HepG2 (cell line): ENCODE results near the gene PFAS. TPM values are rescaled to one million over a fixed set of nuclear protein-coding genes. Genes with fewer than 3 reads are reported as not detected.

Experiments used
- FLYWCH1 ChIP-seq: sonication (generic); formaldehyde crosslinking; IDR thresholded peaks from 2 replicates; pipeline ENCODE4 v1.8.1; 2023; ENCODE audit warnings: mild to moderate bottlenecking, missing genetic modification reagents
- KLF16 ChIP-seq, 2 experiments: sonication (generic) in 1 of 2; formaldehyde crosslinking in 1 of 2; IDR thresholded peaks; 2 replicates each; pipeline versions ENCODE4 v1.6.1 to v1.8.0; 2016 to 2023; ENCODE audit warnings: missing genetic modification reagents in 2 of 2, missing compliant biosample characterization in 1 of 2
- NFIC ChIP-seq: IDR thresholded peaks from 2 replicates; pipeline ENCODE4 v1.6.1; 2012; ENCODE audit warnings: mild to moderate bottlenecking, low read length, inconsistent platforms
- SNAI1 ChIP-seq: sonication (generic); formaldehyde crosslinking; IDR thresholded peaks from 2 replicates; pipeline ENCODE4 v1.5.0; 2020; ENCODE audit warnings: mild to moderate bottlenecking, missing genetic modification reagents, borderline replicate concordance
- TARDBP ChIP-seq: sonication (generic); formaldehyde crosslinking; IDR thresholded peaks from 2 replicates; pipeline ENCODE4 v1.8.0; 2022; ENCODE audit warnings: mild to moderate bottlenecking, missing genetic modification reagents
- TCF12 ChIP-seq, 2 experiments: fragments of 450-650 bp in 1 of 2; sonication (generic) in 1 of 2; formaldehyde crosslinking in 1 of 2; IDR thresholded peaks; 2 replicates each; pipeline versions ENCODE4 v1.6.1 to v1.8.0; 2017 to 2022; ENCODE audit warnings: antibody characterized with exemption in 1 of 2, mild to moderate bottlenecking in 1 of 2, missing genetic modification reagents in 1 of 2, moderate library complexity in 1 of 2
- ZFP36L2 ChIP-seq: sonication (generic); formaldehyde crosslinking; IDR thresholded peaks from 2 replicates; pipeline ENCODE4 v1.4.0; 2020; ENCODE audit warnings: missing genetic modification reagents
- ZNF598 ChIP-seq: sonication (generic); formaldehyde crosslinking; IDR thresholded peaks from 2 replicates; pipeline ENCODE4 v1.5.1; 2020; ENCODE audit warnings: mild to moderate bottlenecking, missing genetic modification reagents, borderline replicate concordance
- ZNF605 ChIP-seq: sonication (generic); formaldehyde crosslinking; IDR thresholded peaks from 2 replicates; pipeline ENCODE4 v1.8.0; 2022; ENCODE audit warnings: mild to moderate bottlenecking, missing genetic modification reagents
- ZNF761 ChIP-seq: sonication (generic); formaldehyde crosslinking; conservative IDR thresholded peaks from 2 replicates; pipeline ENCODE4 v1.4.0; 2020; ENCODE audit warnings: mild to moderate bottlenecking, missing genetic modification reagents
- polyA plus RNA-seq, 8 experiments: library from polyadenylated mRNA; depleted of rRNA in 3 of 8; stranded (reverse) in 7 of 8; unstranded in 1 of 8; fragments of >200 nt; fragmentation: Illumina TruSeq in 4 of 8; extraction: Trizol in 4 of 8; gene quantifications; 2 replicates each; pipeline versions ENCODE4 v1.2.1 to v1.2.3, GENCODE V29; 2011 to 2016; ENCODE audit warnings: low read depth in 4 of 8, missing spikeins in 1 of 8, mixed read lengths in 1 of 8; ENCODE audit not compliant: insufficient read depth in 1 of 8
- total RNA-seq, 5 experiments: library from RNA; depleted of rRNA; stranded (reverse); fragments of >200 nt; fragmentation: Illumina TruSeq; extraction: Trizol; gene quantifications; 2 replicates each; pipeline ENCODE4 v1.2.3, GENCODE V29; 2016; ENCODE audit warnings: low read depth in 1 of 5
- TF ChIP-seq, protein P1 (sequence below): sonication (generic); formaldehyde crosslinking; IDR thresholded peaks from one replicate; pipeline ENCODE4 v1.5.1; 2020; ENCODE audit warnings: mild to moderate bottlenecking, missing genetic modification reagents; ENCODE audit errors: not compliant biosample characterization
- TF ChIP-seq, protein P2 (sequence below): sonication (generic); formaldehyde crosslinking; IDR thresholded peaks from 2 replicates; pipeline ENCODE4 v1.4.0; 2020; ENCODE audit warnings: mild to moderate bottlenecking, missing genetic modification reagents

The PFAS gene
- total and polyA plus RNA-seq, 2 of the 13 experiments (the other 11 are each of a cell fraction or from before 2014, with no cell fraction given) = 49.4 to 58.2 TPM

DNA sequence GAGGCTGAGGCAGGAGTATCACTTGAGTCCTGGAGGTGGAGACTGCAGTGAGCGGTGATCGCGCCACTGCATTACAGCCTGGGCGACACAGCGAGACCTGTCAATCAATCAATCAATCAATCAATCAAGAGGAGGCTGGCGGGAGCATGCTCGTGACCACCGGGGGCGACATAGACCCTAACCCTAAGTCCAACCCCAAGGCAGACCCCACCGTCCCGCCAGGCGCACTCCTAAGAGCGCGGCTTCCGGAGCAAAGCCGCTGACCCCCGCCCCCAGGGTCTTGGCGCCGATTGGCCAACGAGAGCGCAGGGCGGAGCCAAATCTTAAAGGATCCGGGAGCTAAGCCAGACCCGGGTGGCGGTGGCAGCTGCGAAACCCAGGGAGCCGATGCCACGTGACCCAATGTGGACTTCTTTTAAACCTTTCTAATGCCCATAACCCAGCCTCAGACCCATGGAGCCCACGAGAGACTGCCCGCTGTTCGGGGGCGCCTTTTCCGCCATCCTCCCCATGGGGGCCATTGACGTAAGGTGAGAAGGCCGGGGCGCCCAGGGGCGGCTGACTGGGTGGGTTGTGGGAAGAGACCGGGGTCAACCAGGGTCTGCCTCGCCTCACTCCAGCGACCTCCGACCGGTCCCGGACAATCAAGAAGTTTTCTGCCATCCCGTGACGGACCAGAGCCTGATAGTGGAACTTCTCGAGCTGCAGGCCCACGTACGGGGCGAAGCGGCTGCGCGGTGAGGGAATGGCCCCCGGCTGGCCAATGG, 39.4 kb downstream of the PFAS start, which contains the start of gene RANGRF (continued):
- TF ChIP-seq, protein P1, sequence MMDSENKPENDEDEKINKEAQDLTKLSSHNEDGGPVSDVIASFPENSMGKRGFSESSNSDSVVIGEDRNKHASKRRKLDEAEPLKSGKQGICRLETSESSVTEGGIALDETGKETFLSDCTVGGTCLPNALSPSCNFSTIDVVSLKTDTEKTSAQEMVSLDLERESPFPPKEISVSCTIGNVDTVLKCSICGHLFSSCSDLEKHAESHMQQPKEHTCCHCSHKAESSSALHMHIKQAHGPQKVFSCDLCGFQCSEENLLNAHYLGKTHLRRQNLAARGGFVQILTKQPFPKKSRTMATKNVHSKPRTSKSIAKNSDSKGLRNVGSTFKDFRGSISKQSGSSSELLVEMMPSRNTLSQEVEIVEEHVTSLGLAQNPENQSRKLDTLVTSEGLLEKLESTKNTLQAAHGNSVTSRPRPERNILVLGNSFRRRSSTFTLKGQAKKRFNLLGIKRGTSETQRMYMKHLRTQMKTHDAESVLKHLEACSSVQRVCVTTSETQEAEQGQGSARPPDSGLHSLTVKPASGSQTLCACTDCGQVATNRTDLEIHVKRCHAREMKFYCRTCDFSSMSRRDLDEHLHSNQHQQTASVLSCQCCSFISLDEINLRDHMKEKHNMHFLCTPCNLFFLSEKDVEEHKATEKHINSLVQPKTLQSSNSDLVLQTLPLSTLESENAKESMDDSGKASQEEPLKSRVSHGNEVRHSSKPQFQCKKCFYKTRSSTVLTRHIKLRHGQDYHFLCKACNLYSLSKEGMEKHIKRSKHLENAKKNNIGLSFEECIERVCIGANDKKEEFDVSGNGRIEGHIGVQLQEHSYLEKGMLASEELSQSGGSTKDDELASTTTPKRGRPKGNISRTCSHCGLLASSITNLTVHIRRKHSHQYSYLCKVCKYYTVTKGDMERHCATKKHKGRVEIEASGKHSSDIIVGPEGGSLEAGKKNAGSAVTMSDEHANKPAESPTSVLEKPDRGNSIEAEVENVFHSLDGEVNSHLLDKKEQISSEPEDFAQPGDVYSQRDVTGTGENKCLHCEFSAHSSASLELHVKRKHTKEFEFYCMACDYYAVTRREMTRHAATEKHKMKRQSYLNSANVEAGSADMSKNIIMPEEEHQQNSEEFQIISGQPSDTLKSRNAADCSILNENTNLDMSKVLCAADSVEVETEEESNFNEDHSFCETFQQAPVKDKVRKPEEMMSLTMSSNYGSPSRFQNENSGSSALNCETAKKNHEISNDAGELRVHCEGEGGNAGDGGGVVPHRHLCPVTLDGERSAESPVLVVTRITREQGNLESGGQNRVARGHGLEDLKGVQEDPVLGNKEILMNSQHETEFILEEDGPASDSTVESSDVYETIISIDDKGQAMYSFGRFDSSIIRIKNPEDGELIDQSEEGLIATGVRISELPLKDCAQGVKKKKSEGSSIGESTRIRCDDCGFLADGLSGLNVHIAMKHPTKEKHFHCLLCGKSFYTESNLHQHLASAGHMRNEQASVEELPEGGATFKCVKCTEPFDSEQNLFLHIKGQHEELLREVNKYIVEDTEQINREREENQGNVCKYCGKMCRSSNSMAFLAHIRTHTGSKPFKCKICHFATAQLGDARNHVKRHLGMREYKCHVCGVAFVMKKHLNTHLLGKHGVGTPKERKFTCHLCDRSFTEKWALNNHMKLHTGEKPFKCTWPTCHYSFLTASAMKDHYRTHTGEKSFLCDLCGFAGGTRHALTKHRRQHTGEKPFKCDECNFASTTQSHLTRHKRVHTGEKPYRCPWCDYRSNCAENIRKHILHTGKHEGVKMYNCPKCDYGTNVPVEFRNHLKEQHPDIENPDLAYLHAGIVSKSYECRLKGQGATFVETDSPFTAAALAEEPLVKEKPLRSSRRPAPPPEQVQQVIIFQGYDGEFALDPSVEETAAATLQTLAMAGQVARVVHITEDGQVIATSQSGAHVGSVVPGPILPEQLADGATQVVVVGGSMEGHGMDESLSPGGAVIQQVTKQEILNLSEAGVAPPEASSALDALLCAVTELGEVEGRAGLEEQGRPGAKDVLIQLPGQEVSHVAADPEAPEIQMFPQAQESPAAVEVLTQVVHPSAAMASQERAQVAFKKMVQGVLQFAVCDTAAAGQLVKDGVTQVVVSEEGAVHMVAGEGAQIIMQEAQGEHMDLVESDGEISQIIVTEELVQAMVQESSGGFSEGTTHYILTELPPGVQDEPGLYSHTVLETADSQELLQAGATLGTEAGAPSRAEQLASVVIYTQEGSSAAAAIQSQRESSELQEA (CRISPR knock-in tag) = peak; percentile 67
- TF ChIP-seq TARDBP (CRISPR knock-in tag) (peak; percentile 64), ZFP36L2 (CRISPR knock-in tag) (no peak), FLYWCH1 (CRISPR knock-in tag) (no peak), ZNF605 (CRISPR knock-in tag) (0 out of 2 replicates have a peak, but pooled peaks have one; percentile 36), SNAI1 (CRISPR knock-in tag) (0 out of 2 replicates have a peak, but pooled peaks have one; percentile 40), ZNF761 (CRISPR knock-in tag) (peak; percentile 90; the same call in 1 of the 2 replicates), KLF16 (CRISPR knock-in tag; IDR thresholded peaks at IDR 0.05) (no peak), TCF12 (IDR thresholded peaks at IDR 0.05) (no peak), TCF12 (CRISPR knock-in tag; IDR thresholded peaks at IDR 0.05) (no peak), ZNF598 (CRISPR knock-in tag) (peak; percentile 85; the same call in 1 of the 2 replicates), NFIC (no peak)
- TF ChIP-seq, protein P2, sequence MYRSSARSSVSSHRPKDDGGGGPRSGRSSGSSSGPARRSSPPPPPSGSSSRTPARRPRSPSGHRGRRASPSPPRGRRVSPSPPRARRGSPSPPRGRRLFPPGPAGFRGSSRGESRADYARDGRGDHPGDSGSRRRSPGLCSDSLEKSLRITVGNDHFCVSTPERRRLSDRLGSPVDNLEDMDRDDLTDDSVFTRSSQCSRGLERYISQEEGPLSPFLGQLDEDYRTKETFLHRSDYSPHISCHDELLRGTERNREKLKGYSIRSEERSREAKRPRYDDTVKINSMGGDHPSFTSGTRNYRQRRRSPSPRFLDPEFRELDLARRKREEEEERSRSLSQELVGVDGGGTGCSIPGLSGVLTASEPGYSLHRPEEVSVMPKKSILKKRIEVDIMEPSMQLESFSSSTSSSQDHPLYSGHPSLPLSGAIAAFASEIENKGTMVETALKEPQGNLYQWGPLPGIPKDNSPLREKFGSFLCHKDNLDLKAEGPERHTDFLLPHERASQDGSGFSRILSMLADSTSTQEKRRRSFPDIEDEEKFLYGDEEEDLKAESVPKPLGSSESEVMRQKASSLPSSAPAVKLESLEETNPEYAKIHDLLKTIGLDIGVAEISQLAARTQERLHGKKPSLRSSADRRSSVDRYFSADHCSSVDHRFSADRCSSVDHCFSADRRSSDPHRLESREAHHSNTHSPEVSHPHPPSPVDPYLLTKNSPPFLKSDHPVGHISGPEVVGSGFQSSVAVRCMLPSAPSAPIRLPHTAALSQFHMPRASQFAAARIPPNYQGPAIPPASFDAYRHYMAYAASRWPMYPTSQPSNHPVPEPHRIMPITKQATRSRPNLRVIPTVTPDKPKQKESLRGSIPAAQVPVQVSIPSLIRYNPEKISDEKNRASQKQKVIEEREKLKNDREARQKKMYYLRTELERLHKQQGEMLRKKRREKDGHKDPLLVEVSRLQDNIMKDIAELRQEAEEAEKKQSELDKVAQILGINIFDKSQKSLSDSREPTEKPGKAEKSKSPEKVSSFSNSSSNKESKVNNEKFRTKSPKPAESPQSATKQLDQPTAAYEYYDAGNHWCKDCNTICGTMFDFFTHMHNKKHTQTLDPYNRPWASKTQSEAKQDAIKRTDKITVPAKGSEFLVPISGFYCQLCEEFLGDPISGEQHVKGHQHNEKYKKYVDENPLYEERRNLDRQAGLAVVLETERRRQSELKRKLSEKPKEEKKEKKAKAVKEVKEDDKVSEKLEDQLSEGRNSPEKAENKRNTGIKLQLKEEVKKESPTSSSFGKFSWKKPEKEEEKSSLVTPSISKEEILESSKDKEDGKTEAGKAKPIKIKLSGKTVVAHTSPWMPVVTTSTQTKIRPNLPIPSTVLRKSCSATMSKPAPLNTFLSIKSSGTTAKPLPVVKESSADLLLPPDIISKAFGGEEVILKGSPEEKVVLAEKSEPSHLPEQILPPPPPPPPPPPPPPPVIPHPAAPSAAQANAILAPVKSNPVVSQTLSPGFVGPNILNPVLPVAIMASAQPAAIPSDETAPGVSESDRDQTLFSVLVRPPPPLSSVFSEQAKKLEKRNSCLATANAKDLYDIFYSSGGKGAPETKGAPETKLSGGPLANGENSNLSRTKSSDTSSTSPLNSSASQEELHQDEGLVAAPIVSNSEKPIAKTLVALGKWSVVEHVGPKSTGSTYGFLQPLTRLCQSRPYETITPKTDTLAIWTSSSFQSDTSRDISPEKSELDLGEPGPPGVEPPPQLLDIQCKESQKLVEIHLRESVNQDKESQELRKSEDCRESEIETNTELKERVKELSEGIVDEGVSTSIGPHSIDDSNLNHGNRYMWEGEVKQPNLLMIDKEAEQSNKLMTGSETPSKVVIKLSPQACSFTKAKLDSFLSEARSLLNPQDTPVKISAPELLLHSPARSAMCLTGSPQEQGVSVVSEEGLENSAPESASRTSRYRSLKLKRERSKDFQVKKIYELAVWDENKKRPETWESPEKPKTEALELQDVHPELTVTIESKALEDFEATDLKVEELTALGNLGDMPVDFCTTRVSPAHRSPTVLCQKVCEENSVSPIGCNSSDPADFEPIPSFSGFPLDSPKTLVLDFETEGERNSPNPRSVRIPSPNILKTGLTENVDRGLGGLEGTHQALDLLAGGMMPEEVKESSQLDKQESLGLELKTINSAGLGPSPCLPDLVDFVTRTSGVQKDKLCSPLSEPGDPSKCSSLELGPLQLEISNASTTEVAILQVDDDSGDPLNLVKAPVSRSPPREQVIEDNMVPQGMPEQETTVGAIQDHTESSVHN = 0 out of 2 replicates have a peak, but pooled peaks have one; percentile 66
